ENCODE results near the gene GRM1. TPM values are rescaled to one million over a fixed set of nuclear protein-coding genes. Genes with fewer than 3 reads are reported as not detected.

The GRM1 gene
- total RNA-seq, 1 donor from 2014 or later = 0.79 TPM

- Histone ChIP-seq H3K27ac (no peak overlapping the region), H3K36me3 (no peaks in the 10 kb centered on the region), H3K27me3 (no peaks in the 10 kb centered on the region), H3K9ac (no peak overlapping the region), H2AFZ (replicated peaks) (no peak overlapping the region), H3K79me2 (ENCODE audit: low read depth) (no peaks in the 10 kb centered on the region), H3K4me3 (no peak overlapping the region), H3K9me3 (ENCODE audit: low read depth) (no peaks in the 10 kb centered on the region), H3F3A (ENCODE audit: low read depth) (no peaks in the 10 kb centered on the region), H4K20me1 (ENCODE audit: low read depth) (no peaks in the 10 kb centered on the region), H3K4me2 (no peak overlapping the region), H3K4me1 (no peaks in the 10 kb centered on the region)
- Mint-ChIP-seq H3K9me3 (no peaks in the 10 kb centered on the region), H3K4me3 (no peak overlapping the region), H3K27ac (no peak overlapping the region), H3K4me1 (peaks cover 4% of the 10 kb centered on the region), H3K27me3 (ENCODE audit: insufficient read depth, low read depth) (peaks cover 2% of the 10 kb centered on the region), H3K36me3 (no peaks in the 10 kb centered on the region)
- TF ChIP-seq EZH2 (IDR thresholded peaks at IDR 0.05) = no peak
- TF ChIP-seq CTCF (IDR thresholded peaks at IDR 0.05) = no peak
- TF ChIP-seq EZH2phosphoT487 (IDR thresholded peaks at IDR 0.05) = no peak
- no peak for DNase-seq (ENCODE audit: low spot score)
These were observed 37.6 kb downstream of the GRM1 start for GRCh38 chr6:146066506-146066905.

- Histone ChIP-seq H3K27ac (no peak overlapping the region), H3K4me3 (no peak overlapping the region), H3K36me3 (no peaks in the 10 kb centered on the region), H3K9ac (no peak overlapping the region), H3K27me3 (no peaks in the 10 kb centered on the region), H3K4me1 (no peaks in the 10 kb centered on the region), H3K4me2 (no peak overlapping the region), H3K79me2 (ENCODE audit: low read depth) (no peaks in the 10 kb centered on the region), H4K20me1 (ENCODE audit: low read depth) (no peaks in the 10 kb centered on the region), H3K9me3 (ENCODE audit: low read depth) (no peaks in the 10 kb centered on the region), H2AFZ (replicated peaks) (no peak overlapping the region), H3F3A (ENCODE audit: low read depth) (no peaks in the 10 kb centered on the region)
- peaks cover 2% of the 10 kb centered on the region for H3K27me3 Mint-ChIP-seq (ENCODE audit: insufficient read depth, low read depth)
- DNase-seq (ENCODE audit: low spot score) = no peak
- no peaks in the 10 kb centered on the region for H3K4me1 Mint-ChIP-seq
- no peak for TF ChIP-seq CTCF (IDR thresholded peaks at IDR 0.05)
- no peak for TF ChIP-seq EZH2 (IDR thresholded peaks at IDR 0.05)
- TF ChIP-seq EZH2phosphoT487 (IDR thresholded peaks at IDR 0.05) = no peak
- no peak overlapping the region for H3K4me3 Mint-ChIP-seq
- no peak overlapping the region for H3K27ac Mint-ChIP-seq
- no peaks in the 10 kb centered on the region for H3K36me3 Mint-ChIP-seq
- peaks cover 2% of the 10 kb centered on the region for H3K9me3 Mint-ChIP-seq
These were observed 42.9 kb downstream of the GRM1 start for GRCh38 chr6:146071781-146072180.

- H3K4me1 Mint-ChIP-seq = peaks cover 11% of the 10 kb centered on the region
- Histone ChIP-seq H3K36me3 (no peaks in the 10 kb centered on the region), H3K27ac (no peak overlapping the region), H3K27me3 (no peaks in the 10 kb centered on the region), H4K20me1 (ENCODE audit: low read depth) (no peaks in the 10 kb centered on the region), H2AFZ (replicated peaks) (no peak overlapping the region), H3K9ac (no peak overlapping the region), H3K4me1 (no peaks in the 10 kb centered on the region), H3K9me3 (ENCODE audit: low read depth) (no peaks in the 10 kb centered on the region), H3F3A (ENCODE audit: low read depth) (no peaks in the 10 kb centered on the region), H3K4me2 (no peak overlapping the region), H3K79me2 (ENCODE audit: low read depth) (no peaks in the 10 kb centered on the region), H3K4me3 (no peak overlapping the region)
- peak overlapping the region; percentile 33 for H3K27ac Mint-ChIP-seq
- no peak for DNase-seq (ENCODE audit: low spot score)
- H3K4me3 Mint-ChIP-seq = no peak overlapping the region
- peaks cover 4% of the 10 kb centered on the region for H3K9me3 Mint-ChIP-seq
- TF ChIP-seq EZH2phosphoT487 (IDR thresholded peaks at IDR 0.05) (no peak), CTCF (IDR thresholded peaks at IDR 0.05) (no peak)
- H3K36me3 Mint-ChIP-seq = no peaks in the 10 kb centered on the region
- H3K27me3 Mint-ChIP-seq (ENCODE audit: insufficient read depth, low read depth) = peaks cover 2% of the 10 kb centered on the region
These were observed 49.1 kb downstream of the GRM1 start for GRCh38 chr6:146077992-146078391.

Measured in neural progenitor cell (in vitro differentiated cells).